HepG2 (cell line): ENCODE data around the gene ZNRF3. TPM values are rescaled to one million over a fixed set of nuclear protein-coding genes. Genes with fewer than 3 reads are reported as not detected.

Experiments
- AHR ChIP-seq: IDR thresholded peaks from 2 replicates; pipeline ENCODE4 v1.6.1; 2018; ENCODE audit warnings: missing genetic modification reagents, missing compliant biosample characterization
- ATM ChIP-seq: fragments of 450-650 bp; IDR thresholded peaks from 2 replicates; pipeline ENCODE4 v1.7.1; 2017; ENCODE audit warnings: mild to moderate bottlenecking, borderline replicate concordance
- MATR3 ChIP-seq: sonication (generic); formaldehyde crosslinking; IDR thresholded peaks from 2 replicates; pipeline ENCODE4 v1.4.0; 2020; ENCODE audit warnings: missing genetic modification reagents
- RCOR2 ChIP-seq: IDR thresholded peaks from 2 replicates; pipeline ENCODE4 v1.6.1; 2016; ENCODE audit warnings: missing biosample characterization, missing genetic modification reagents
- SMAD1 ChIP-seq: sonication (generic); formaldehyde crosslinking; IDR thresholded peaks from 2 replicates; pipeline ENCODE4 v1.4.0; 2020; ENCODE audit warnings: missing genetic modification reagents, low read depth, mild to moderate bottlenecking, borderline replicate concordance
- ZNF264 ChIP-seq: sonication (generic); formaldehyde crosslinking; IDR thresholded peaks from 2 replicates; pipeline ENCODE4 v1.4.0; 2020; ENCODE audit warnings: missing genetic modification reagents
- ZNF282 ChIP-seq: fragments of 450-650 bp; IDR thresholded peaks from 2 replicates; pipeline ENCODE4 v1.6.1; 2018; ENCODE audit not compliant: partially characterized antibody
- ZNF318 ChIP-seq: sonication (generic); formaldehyde crosslinking; IDR thresholded peaks from 2 replicates; pipeline ENCODE4 v1.4.0; 2020; ENCODE audit warnings: mild to moderate bottlenecking, missing genetic modification reagents
- ZNF335 ChIP-seq: sonication (generic); formaldehyde crosslinking; IDR thresholded peaks from 2 replicates; pipeline ENCODE4 v1.4.0; 2020; ENCODE audit warnings: missing genetic modification reagents
- ZNF549 ChIP-seq: sonication (generic); formaldehyde crosslinking; IDR thresholded peaks from 2 replicates; pipeline ENCODE4 v1.5.0; 2020; ENCODE audit warnings: missing genetic modification reagents
- ZNF747 ChIP-seq: sonication (generic); formaldehyde crosslinking; IDR thresholded peaks from 2 replicates; pipeline ENCODE4 v1.8.1; 2023; ENCODE audit warnings: missing genetic modification reagents, mild to moderate bottlenecking, borderline replicate concordance
- polyA plus RNA-seq, 8 experiments: library from polyadenylated mRNA; depleted of rRNA in 3 of 8; stranded (reverse) in 7 of 8; unstranded in 1 of 8; fragments of >200 nt; fragmentation: Illumina TruSeq in 4 of 8; extraction: Trizol in 4 of 8; gene quantifications; 2 replicates each; pipeline versions ENCODE4 v1.2.1 to v1.2.3, GENCODE V29; 2011 to 2016; ENCODE audit warnings: low read depth in 4 of 8, missing spikeins in 1 of 8, mixed read lengths in 1 of 8; ENCODE audit not compliant: insufficient read depth in 1 of 8
- total RNA-seq, 5 experiments: library from RNA; depleted of rRNA; stranded (reverse); fragments of >200 nt; fragmentation: Illumina TruSeq; extraction: Trizol; gene quantifications; 2 replicates each; pipeline ENCODE4 v1.2.3, GENCODE V29; 2016; ENCODE audit warnings: low read depth in 1 of 5
- TF ChIP-seq, protein P1 (sequence below): sonication (generic); formaldehyde crosslinking; IDR thresholded peaks from 2 replicates; pipeline ENCODE4 v1.5.0; 2020; ENCODE audit warnings: mild to moderate bottlenecking, missing genetic modification reagents
- TF ChIP-seq, protein P2 (sequence below): sonication (generic); formaldehyde crosslinking; IDR thresholded peaks from 2 replicates; pipeline ENCODE4 v1.9.0; 2021; ENCODE audit warnings: missing genetic modification reagents, mild to moderate bottlenecking, borderline replicate concordance
- TF ChIP-seq, protein P3 (sequence below): sonication (generic); formaldehyde crosslinking; IDR thresholded peaks from 2 replicates; pipeline ENCODE4 v1.8.1; 2023; ENCODE audit warnings: missing genetic modification reagents, mild to moderate bottlenecking, borderline replicate concordance

ZNRF3 gene
- total and polyA plus RNA-seq, 2 of the 13 experiments (the other 11 are each of a cell fraction or from before 2014, with no cell fraction given), result 20.3 to 36.7 TPM

DNA sequence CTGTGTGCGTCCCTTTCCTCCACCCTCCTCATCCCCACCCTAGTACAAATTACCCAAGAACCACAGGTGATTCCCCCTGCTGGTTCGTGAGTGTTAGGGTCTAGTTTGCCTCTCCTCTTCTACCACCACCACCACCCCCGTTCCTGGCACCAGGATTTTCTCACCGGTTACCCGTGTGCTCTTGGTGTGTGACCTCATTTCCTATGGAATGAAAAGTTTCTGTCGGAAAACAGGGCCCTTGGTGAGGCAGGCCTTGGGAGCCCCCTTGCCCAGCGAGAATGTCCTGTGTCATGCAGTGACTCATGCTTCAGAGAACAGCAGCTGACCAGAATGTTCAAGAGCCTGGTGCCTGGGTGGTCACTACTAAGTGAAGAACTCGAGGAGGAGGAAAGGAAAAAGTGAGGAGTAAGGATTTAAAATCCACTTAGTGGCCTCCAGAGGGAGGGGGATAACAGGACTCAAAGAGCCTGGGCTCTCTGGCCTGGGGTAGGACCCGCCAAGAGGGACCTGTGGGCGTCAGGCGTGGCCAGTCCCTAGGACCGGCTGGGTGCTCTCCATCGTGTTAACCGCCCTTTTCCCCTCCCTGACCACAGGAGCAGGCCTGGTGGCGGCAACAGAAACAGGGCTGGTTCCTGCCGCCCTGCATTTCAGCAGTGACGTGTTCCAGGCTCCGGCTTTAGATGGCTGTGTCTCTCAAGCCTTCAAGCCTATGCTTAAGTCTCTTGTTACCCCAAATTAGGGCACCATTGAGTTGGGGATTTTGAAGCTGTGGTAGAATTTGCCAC is 148.0 kb downstream of the ZNRF3 start (continued):
- TF ChIP-seq ZNF282 (no peak), ZNF318 (CRISPR knock-in tag) (no peak), ZNF747 (no peak), ZNF335 (0 out of 2 replicates have a peak, but pooled peaks have one; percentile 34), SMAD1 (0 out of 2 replicates have a peak, but pooled peaks have one; percentile 35), AHR (CRISPR knock-in tag) (no peak), ZNF549 (CRISPR knock-in tag) (no peak), ZNF264 (CRISPR knock-in tag) (no peak), MATR3 (no peak), ATM (no peak), RCOR2 (0 out of 2 replicates have a peak, but pooled peaks have one; percentile 12)
- TF ChIP-seq, protein P1, sequence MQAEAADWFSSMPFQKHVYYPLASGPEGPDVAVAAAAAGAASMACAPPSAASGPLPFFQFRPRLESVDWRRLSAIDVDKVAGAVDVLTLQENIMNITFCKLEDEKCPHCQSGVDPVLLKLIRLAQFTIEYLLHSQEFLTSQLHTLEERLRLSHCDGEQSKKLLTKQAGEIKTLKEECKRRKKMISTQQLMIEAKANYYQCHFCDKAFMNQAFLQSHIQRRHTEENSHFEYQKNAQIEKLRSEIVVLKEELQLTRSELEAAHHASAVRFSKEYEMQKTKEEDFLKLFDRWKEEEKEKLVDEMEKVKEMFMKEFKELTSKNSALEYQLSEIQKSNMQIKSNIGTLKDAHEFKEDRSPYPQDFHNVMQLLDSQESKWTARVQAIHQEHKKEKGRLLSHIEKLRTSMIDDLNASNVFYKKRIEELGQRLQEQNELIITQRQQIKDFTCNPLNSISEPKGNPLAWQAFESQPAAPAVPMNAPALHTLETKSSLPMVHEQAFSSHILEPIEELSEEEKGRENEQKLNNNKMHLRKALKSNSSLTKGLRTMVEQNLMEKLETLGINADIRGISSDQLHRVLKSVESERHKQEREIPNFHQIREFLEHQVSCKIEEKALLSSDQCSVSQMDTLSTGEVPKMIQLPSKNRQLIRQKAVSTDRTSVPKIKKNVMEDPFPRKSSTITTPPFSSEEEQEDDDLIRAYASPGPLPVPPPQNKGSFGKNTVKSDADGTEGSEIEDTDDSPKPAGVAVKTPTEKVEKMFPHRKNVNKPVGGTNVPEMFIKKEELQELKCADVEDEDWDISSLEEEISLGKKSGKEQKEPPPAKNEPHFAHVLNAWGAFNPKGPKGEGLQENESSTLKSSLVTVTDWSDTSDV (CRISPR knock-in tag), result no peak
- TF ChIP-seq, protein P2, sequence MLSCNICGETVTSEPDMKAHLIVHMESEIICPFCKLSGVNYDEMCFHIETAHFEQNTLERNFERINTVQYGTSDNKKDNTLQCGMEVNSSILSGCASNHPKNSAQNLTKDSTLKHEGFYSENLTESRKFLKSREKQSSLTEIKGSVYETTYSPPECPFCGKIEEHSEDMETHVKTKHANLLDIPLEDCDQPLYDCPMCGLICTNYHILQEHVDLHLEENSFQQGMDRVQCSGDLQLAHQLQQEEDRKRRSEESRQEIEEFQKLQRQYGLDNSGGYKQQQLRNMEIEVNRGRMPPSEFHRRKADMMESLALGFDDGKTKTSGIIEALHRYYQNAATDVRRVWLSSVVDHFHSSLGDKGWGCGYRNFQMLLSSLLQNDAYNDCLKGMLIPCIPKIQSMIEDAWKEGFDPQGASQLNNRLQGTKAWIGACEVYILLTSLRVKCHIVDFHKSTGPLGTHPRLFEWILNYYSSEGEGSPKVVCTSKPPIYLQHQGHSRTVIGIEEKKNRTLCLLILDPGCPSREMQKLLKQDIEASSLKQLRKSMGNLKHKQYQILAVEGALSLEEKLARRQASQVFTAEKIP, result no peak
- TF ChIP-seq, protein P3, sequence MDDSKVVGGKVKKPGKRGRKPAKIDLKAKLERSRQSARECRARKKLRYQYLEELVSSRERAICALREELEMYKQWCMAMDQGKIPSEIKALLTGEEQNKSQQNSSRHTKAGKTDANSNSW (CRISPR knock-in tag), result no peak
